Bone marrow (tissue), 2 donors: ENCODE measurements around the gene PHETA1.
A peak's percentile ranks its signal among the peaks of the same experiment; 100 is the strongest.

Experiments used
- DNase-seq, 2 donors: peaks; one replicate each; lab custom pipeline; 2025; lab: John Stamatoyannopoulos, UW

Gene PHETA1

GRCh38 chr12:111369496-111370220, 763 bp upstream of the PHETA1 start:
- no peak for DNase-seq

GRCh38 chr12:111368291-111368787, 556 bp downstream of the PHETA1 start:
- DNase-seq: no peak

GRCh38 chr12:111367661-111368221, 1.2 kb downstream of the PHETA1 start:
- no peak for DNase-seq

GRCh38 chr12:111366583-111366982, 2.3 kb downstream of the PHETA1 start:
- DNase-seq: no peak

GRCh38 chr12:111366075-111366474, 2.8 kb downstream of the PHETA1 start:
- DNase-seq: no peak

- no peak for DNase-seq
These were observed 5.3 kb downstream of the PHETA1 start for GRCh38 chr12:111363578-111363977.

- no peak for DNase-seq
These were observed 6.0 kb downstream of the PHETA1 start for GRCh38 chr12:111362687-111363475.

- no peak for DNase-seq
These were observed 6.9 kb downstream of the PHETA1 start for GRCh38 chr12:111361717-111362576.

- no peak for DNase-seq
These were observed 7.7 kb downstream of the PHETA1 start for GRCh38 chr12:111361073-111361716.

GRCh38 chr12:111360325-111360930, 8.5 kb downstream of the PHETA1 start:
- DNase-seq: no peak

GRCh38 chr12:111359914-111360276, 9.0 kb downstream of the PHETA1 start:
- no peak for DNase-seq

- peak; percentile 19 to 77 for DNase-seq
These were observed 9.5 kb downstream of the PHETA1 start for GRCh38 chr12:111359231-111359913.

- no peak for DNase-seq
These were observed 13.5 kb downstream of the PHETA1 start for GRCh38 chr12:111355201-111355925.

GRCh38 chr12:111354511-111354910, 14.4 kb downstream of the PHETA1 start:
- no peak for DNase-seq

- no peak for DNase-seq
These were observed 15.1 kb downstream of the PHETA1 start for GRCh38 chr12:111353603-111354295.

GRCh38 chr12:111353026-111353425, 15.9 kb downstream of the PHETA1 start:
- DNase-seq: no peak

- no peak for DNase-seq
These were observed 16.4 kb downstream of the PHETA1 start for GRCh38 chr12:111352296-111352993.

GRCh38 chr12:111351026-111351425, 17.9 kb downstream of the PHETA1 start:
- no peak for DNase-seq
